ENCODE measurements around the gene BRD2.

Gene BRD2

GRCh38 chr6:32973144-32974015 is 5.0 kb downstream of the BRD2 start:
- TF ChIP-seq CTCF (IDR thresholded peaks at IDR 0.05; ENCODE audit: insufficient read depth, missing control alignments): no peak
- FAIRE-seq: no peak
- no peak for DNase-seq (ENCODE audit: insufficient read length, low spot score)

GRCh38 chr6:32974016-32974333 is 5.6 kb downstream of the BRD2 start:
- no peak for TF ChIP-seq CTCF (IDR thresholded peaks at IDR 0.05; ENCODE audit: insufficient read depth, missing control alignments)
- FAIRE-seq (no peak), DNase-seq (ENCODE audit: insufficient read length, low spot score) (no peak)

- TF ChIP-seq CTCF (IDR thresholded peaks at IDR 0.05; ENCODE audit: insufficient read depth, missing control alignments): no peak
- DNase-seq (ENCODE audit: insufficient read length, low spot score): no peak
- FAIRE-seq: no peak
Measured at GRCh38 chr6:32974541-32975308, 6.3 kb downstream of the BRD2 start.

GRCh38 chr6:32975886-32976285 is 7.5 kb downstream of the BRD2 start:
- no peak for FAIRE-seq
- no peak for TF ChIP-seq CTCF (IDR thresholded peaks at IDR 0.05; ENCODE audit: insufficient read depth, missing control alignments)
- no peak for DNase-seq (ENCODE audit: insufficient read length, low spot score)

- DNase-seq (ENCODE audit: insufficient read length, low spot score): no peak
- TF ChIP-seq CTCF (IDR thresholded peaks at IDR 0.05; ENCODE audit: insufficient read depth, missing control alignments): no peak
- FAIRE-seq: no peak
Measured at GRCh38 chr6:32976334-32977069, 8.1 kb downstream of the BRD2 start.

GRCh38 chr6:32977272-32977952 is 9.0 kb downstream of the BRD2 start:
- FAIRE-seq (no peak), DNase-seq (ENCODE audit: insufficient read length, low spot score) (no peak)
- no peak for TF ChIP-seq CTCF (IDR thresholded peaks at IDR 0.05; ENCODE audit: insufficient read depth, missing control alignments)

Measured in D721Med (cell line).